ENCODE results near the gene RASSF7.

The RASSF7 gene

DNA sequence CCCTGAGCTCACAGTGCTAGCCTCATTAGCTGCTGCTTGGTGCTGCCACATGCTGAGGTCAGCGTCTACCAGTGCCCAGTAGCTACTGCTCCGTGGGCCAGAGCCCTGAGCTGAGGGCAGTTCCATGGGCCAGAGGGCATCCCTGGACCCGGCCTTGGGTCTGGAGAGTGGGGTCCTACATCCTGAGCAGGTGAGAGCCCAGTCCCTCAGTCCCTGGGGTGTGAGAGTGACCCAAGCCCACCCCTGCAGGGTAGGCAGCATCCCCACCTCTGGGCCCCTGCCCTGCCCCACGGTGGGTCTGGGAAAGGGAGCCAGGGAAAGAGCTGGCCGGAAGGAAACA, 10.1 kb upstream of the RASSF7 start:
- Histone ChIP-seq H3K27ac (ENCODE audit: low read depth, low read length) (no peak overlapping the region), H3K9me3 (ENCODE audit: insufficient read depth, low read length) (no peaks in the 10 kb centered on the region), H3F3A (ENCODE audit: insufficient read depth) (no peaks in the 10 kb centered on the region), H3K36me3 (ENCODE audit: low read length) (no peaks in the 10 kb centered on the region), H3K27me3 (ENCODE audit: low read length) (no peaks in the 10 kb centered on the region), H3K79me2 (ENCODE audit: insufficient read depth, low read length) (no peaks in the 10 kb centered on the region), H3K4me2 (ENCODE audit: low read depth, low read length, poor library complexity, severe bottlenecking) (no peak overlapping the region), H4K20me1 (ENCODE audit: low read depth, low read length) (no peaks in the 10 kb centered on the region), H3K9me2 (replicated peaks; ENCODE audit: insufficient read depth, low read length) (no peaks in the 10 kb centered on the region), H3K9ac (ENCODE audit: low read length) (no peak overlapping the region), H2AFZ (ENCODE audit: low read depth, low read length, severe bottlenecking) (no peak overlapping the region), H3K4me3 (ENCODE audit: insufficient read depth, low read length, poor library complexity, severe bottlenecking) (no peak overlapping the region)
- TF ChIP-seq, protein P1, sequence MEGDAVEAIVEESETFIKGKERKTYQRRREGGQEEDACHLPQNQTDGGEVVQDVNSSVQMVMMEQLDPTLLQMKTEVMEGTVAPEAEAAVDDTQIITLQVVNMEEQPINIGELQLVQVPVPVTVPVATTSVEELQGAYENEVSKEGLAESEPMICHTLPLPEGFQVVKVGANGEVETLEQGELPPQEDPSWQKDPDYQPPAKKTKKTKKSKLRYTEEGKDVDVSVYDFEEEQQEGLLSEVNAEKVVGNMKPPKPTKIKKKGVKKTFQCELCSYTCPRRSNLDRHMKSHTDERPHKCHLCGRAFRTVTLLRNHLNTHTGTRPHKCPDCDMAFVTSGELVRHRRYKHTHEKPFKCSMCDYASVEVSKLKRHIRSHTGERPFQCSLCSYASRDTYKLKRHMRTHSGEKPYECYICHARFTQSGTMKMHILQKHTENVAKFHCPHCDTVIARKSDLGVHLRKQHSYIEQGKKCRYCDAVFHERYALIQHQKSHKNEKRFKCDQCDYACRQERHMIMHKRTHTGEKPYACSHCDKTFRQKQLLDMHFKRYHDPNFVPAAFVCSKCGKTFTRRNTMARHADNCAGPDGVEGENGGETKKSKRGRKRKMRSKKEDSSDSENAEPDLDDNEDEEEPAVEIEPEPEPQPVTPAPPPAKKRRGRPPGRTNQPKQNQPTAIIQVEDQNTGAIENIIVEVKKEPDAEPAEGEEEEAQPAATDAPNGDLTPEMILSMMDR (IDR thresholded peaks at IDR 0.05; ENCODE audit: insufficient read depth, low read length, poor library complexity, severe bottlenecking), result no peak
- no peak for TF ChIP-seq EZH2phosphoT487 (conservative IDR thresholded peaks at IDR 0.05; ENCODE audit: low read length)

DNA sequence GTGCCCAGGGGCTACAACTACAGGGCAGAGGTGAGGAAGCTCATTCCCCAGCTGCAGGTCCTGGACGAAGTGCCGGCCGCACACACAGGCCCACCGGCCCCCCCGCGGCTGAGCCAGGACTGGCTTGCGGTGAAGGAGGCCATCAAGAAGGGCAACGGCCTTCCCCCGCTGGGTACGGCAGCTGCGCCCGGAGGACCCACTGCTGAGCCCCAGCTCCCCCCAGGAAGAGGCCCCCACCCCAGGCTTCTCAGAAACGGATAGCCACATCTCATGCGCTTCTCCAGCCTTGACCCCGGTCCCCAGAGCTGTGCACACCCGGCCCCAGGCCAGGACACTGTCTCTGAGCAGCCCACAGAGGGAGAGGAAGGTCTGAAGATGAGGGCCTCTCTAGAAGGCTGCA, 9.6 kb upstream of the RASSF7 start:
- Histone ChIP-seq H3K9me3 (ENCODE audit: insufficient read depth, low read length) (no peaks in the 10 kb centered on the region), H3K9me2 (replicated peaks; ENCODE audit: insufficient read depth, low read length) (no peaks in the 10 kb centered on the region), H3F3A (ENCODE audit: insufficient read depth) (no peaks in the 10 kb centered on the region), H3K36me3 (ENCODE audit: low read length) (no peaks in the 10 kb centered on the region), H3K27ac (ENCODE audit: low read depth, low read length) (no peak overlapping the region), H2AFZ (ENCODE audit: low read depth, low read length, severe bottlenecking) (no peak overlapping the region), H4K20me1 (ENCODE audit: low read depth, low read length) (no peaks in the 10 kb centered on the region), H3K79me2 (ENCODE audit: insufficient read depth, low read length) (no peaks in the 10 kb centered on the region), H3K27me3 (ENCODE audit: low read length) (no peaks in the 10 kb centered on the region), H3K9ac (ENCODE audit: low read length) (no peak overlapping the region), H3K4me3 (ENCODE audit: insufficient read depth, low read length, poor library complexity, severe bottlenecking) (no peak overlapping the region), H3K4me2 (ENCODE audit: low read depth, low read length, poor library complexity, severe bottlenecking) (no peak overlapping the region)
- TF ChIP-seq EZH2phosphoT487 (conservative IDR thresholded peaks at IDR 0.05; ENCODE audit: low read length), result no peak

DNA sequence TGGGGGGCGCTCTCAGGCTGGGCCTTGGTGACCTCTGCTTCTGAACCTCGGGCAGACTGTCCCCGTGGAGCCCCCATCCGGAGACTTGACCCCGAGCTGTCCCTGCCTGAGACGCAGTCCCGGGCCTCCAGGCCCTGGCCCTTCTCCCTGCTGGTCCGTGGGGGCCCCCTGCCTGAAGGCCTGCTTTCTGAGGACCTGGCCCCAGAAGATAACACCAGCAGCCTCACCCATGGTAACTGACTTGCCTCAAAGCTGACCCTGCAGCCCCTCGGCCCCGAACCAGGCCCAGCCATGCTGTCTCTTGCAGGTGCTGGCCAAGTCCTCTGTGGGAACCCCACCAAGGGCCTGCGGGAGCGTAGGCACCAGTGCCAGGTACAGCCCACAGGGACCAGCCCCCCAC, 9.2 kb upstream of the RASSF7 start:
- H3F3A ChIP-seq (ENCODE audit: insufficient read depth), result no peaks in the 10 kb centered on the region
- H3K9me3 ChIP-seq (ENCODE audit: insufficient read depth, low read length), result no peaks in the 10 kb centered on the region
- H3K79me2 ChIP-seq (ENCODE audit: insufficient read depth, low read length), result no peaks in the 10 kb centered on the region
- H2AFZ ChIP-seq (ENCODE audit: low read depth, low read length, severe bottlenecking), result no peak overlapping the region
- H3K9ac ChIP-seq (ENCODE audit: low read length), result no peak overlapping the region
- no peak overlapping the region for H3K27ac ChIP-seq (ENCODE audit: low read depth, low read length)
- no peak overlapping the region for H3K4me3 ChIP-seq (ENCODE audit: insufficient read depth, low read length, poor library complexity, severe bottlenecking)
- no peaks in the 10 kb centered on the region for H3K27me3 ChIP-seq (ENCODE audit: low read length)
- H3K9me2 ChIP-seq (replicated peaks; ENCODE audit: insufficient read depth, low read length), result no peaks in the 10 kb centered on the region
- TF ChIP-seq EZH2phosphoT487 (conservative IDR thresholded peaks at IDR 0.05; ENCODE audit: low read length), result no peak
- TF ChIP-seq, protein P1 (IDR thresholded peaks at IDR 0.05; ENCODE audit: insufficient read depth, low read length, poor library complexity, severe bottlenecking), result no peak
- no peaks in the 10 kb centered on the region for H4K20me1 ChIP-seq (ENCODE audit: low read depth, low read length)
- H3K36me3 ChIP-seq (ENCODE audit: low read length), result no peaks in the 10 kb centered on the region
- no peak overlapping the region for H3K4me2 ChIP-seq (ENCODE audit: low read depth, low read length, poor library complexity, severe bottlenecking)

DNA sequence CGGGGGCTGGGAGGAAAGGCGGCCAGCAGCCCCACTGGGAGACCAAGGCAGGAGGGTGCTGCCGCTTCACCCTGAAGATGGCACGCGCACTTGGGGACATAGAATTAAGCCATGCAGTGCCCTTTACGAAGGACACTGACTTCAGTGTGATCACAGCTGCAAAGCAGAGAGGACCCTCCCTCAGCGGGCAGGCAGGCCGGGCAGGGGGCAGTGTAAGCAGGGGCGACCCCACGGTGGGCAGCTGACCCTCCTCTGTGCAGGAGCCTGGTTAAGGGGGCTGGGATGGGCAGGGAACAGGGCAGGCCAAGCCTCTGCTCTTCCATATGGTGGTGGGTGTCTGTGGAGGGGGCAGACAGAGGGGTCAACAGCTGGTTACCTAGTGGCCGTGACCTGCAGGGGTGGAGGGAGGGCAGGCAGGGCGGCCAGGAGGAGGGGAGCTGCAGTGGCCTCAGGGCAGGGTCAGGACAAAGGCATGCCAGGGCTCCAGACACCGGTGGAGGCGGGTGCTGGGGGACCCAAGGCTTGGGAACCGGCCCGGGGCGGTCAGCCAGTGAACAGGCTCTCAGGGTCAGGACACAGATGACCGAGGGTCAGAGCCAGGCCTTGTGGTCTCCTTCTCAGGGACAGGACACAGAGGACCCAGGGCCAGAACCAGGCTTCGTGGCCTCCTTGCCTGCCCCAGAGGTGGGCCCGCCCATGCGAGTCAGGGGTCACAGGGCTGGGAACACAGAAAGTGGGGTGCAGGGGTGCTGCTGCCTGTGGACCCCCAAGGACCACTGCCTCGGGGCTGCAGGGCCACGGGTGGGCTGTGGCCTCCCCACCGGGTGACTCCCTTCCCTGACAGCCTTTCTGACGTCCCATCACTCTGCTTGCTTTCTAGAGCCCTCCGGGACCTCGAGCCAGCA, 7.4 kb upstream of the RASSF7 start:
- no peaks in the 10 kb centered on the region for H3K79me2 ChIP-seq (ENCODE audit: insufficient read depth, low read length)
- no peak overlapping the region for H3K4me3 ChIP-seq (ENCODE audit: insufficient read depth, low read length, poor library complexity, severe bottlenecking)
- no peaks in the 10 kb centered on the region for H3K27me3 ChIP-seq (ENCODE audit: low read length)
- H3F3A ChIP-seq (ENCODE audit: insufficient read depth), result no peaks in the 10 kb centered on the region
- no peaks in the 10 kb centered on the region for H4K20me1 ChIP-seq (ENCODE audit: low read depth, low read length)
- H3K27ac ChIP-seq (ENCODE audit: low read depth, low read length), result no peak overlapping the region
- H2AFZ ChIP-seq (ENCODE audit: low read depth, low read length, severe bottlenecking), result no peak overlapping the region
- no peaks in the 10 kb centered on the region for H3K36me3 ChIP-seq (ENCODE audit: low read length)
- H3K9me2 ChIP-seq (replicated peaks; ENCODE audit: insufficient read depth, low read length), result no peaks in the 10 kb centered on the region
- no peaks in the 10 kb centered on the region for H3K9me3 ChIP-seq (ENCODE audit: insufficient read depth, low read length)
- H3K9ac ChIP-seq (ENCODE audit: low read length), result no peak overlapping the region
- H3K4me2 ChIP-seq (ENCODE audit: low read depth, low read length, poor library complexity, severe bottlenecking), result no peak overlapping the region
- TF ChIP-seq, protein P1 (IDR thresholded peaks at IDR 0.05; ENCODE audit: insufficient read depth, low read length, poor library complexity, severe bottlenecking), result no peak
- TF ChIP-seq EZH2phosphoT487 (conservative IDR thresholded peaks at IDR 0.05; ENCODE audit: low read length), result no peak
